IPS-18c (cell line): ENCODE results near the gene CYP2C9.

Experiments
- H3K4me3 ChIP-seq: 2 replicates; pipeline ENCODE4 v1.7.0; 2013; ENCODE audit warnings: low read depth, mild to moderate bottlenecking, low read length, moderate library complexity; ENCODE audit not compliant: insufficient read depth
- H3K9me3 ChIP-seq: one replicate; pipeline ENCODE4 v1.6.1; 2013; ENCODE audit warnings: mild to moderate bottlenecking, low read length, moderate library complexity; ENCODE audit not compliant: control insufficient read depth, insufficient read depth

Gene CYP2C9

DNA sequence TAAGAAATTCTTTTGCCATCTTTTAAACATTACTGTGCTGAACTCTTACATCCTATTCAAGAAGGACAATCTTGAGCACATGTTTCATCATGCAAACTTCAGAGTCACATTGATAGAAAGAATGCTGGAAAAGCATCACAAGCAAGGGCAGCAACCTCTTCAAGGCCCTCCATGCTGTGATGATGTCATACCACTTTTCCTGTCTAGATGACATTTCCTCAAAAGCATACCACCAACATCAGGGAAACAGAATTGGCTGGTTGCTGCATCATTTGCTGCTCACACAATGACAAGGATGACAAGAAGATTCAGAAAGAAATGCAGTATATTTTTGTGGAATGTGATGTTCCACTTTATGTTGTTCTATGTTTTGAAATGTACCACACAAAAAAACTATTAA is 93.2 kb downstream of the CYP2C9 start:
- Histone ChIP-seq H3K9me3 (no peaks in the 10 kb centered on the region), H3K4me3 (no peak overlapping the region)

DNA sequence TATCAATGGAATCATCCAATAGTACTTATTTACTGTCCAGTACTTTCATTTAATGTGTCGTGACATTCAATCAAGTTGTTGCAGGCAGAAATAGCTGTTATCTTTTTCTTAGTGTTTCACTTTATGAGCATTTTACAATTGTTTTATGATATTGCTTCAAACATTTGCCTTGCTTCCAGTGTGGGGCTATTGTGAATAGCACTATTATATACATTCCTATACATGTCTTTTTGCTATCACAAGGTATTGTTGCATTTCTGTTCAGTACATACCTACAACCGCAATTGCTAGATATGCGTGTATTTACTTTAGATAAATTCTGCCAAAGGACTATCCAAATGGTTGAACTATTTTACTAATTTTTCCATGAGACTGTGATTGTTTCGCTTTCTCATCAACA is 95.9 kb downstream of the CYP2C9 start:
- H3K4me3 ChIP-seq: no peak overlapping the region
- no peaks in the 10 kb centered on the region for H3K9me3 ChIP-seq

DNA sequence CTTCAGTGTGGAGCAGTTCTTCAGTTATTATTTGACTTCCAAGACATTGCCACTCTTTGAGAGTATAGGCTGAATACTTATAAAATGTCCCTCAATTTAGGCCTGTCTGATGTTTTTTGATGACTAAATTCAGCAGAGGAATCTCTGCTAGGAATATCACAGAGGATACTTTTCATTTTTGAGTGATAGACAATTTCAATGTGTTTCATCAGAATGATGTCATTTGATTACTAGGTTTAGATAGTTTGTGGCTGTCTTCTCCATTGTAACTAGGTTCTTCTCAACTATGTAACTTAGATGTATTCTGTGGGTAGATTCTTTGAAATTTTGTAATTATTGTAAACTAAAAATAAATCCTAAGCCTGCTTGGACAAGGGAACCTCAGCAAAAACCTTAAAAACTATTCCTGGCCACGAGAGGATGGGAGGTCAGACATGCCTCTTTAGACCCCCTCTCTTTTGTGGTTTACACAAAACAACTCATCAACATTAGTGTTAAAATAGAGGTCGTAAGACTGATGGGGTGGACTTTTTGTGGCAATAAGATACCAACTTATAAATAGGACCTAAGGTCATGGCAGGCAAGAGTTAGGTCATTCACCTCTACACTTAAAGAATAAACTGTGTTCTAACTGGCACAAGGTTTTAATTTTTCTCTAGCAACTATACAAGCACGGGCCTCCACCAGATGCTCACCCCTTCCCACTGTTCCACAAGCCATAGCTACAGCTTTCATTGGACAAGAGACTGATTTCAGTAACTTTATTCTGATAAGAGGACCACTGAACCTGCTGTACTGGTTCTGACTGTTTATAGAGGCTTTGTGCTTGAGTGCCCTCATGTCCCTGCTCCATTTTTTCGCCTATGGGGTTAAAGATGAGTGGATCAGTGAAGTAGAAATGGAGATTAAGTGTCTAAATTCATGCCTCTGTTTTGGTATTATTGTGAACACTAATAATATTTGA is 97.2 kb downstream of the CYP2C9 start:
- Histone ChIP-seq H3K4me3 (no peak overlapping the region), H3K9me3 (no peaks in the 10 kb centered on the region)

DNA sequence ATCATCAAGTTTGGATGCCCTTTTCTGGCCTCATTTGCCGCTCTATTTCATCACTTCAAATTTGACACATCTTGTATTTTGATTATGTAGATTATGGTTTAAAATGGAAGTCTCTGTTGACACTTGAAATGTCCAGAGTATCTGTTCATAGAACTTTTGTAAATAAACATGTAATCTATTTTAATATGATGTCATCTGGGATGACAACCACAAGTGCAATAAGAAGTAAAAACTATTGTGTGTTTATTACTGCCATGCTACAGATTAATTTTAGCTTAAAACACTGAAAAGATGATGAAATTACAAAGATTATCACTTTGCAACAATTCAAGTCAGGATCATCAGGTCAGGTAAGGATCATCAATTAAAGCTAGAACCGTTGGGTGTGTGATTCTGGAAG is 100.8 kb downstream of the CYP2C9 start:
- Histone ChIP-seq H3K9me3 (no peaks in the 10 kb centered on the region), H3K4me3 (no peak overlapping the region)
